IPS-15b (cell line): Measurements from ENCODE around the gene STAT5A.
"Not testable (repeated sequence)": the region's sequence is repeated elsewhere in the genome, so short reads cannot be mapped to it uniquely, and the experiment has no call there.

ENCODE experiments used
- H3K27me3 ChIP-seq: one replicate; pipeline ENCODE4 v1.6.1; 2013; ENCODE audit warnings: low read length; ENCODE audit not compliant: control insufficient read depth, insufficient read depth
- H3K36me3 ChIP-seq: one replicate; pipeline ENCODE4 v1.6.1; 2013; ENCODE audit warnings: low read length; ENCODE audit not compliant: control insufficient read depth, insufficient read depth
- H3K4me1 ChIP-seq: one replicate; pipeline ENCODE4 v1.6.1; 2013; ENCODE audit warnings: mild to moderate bottlenecking, low read length; ENCODE audit not compliant: control insufficient read depth, insufficient read depth
- H3K4me3 ChIP-seq: one replicate; pipeline ENCODE4 v1.5.1; 2013; ENCODE audit warnings: low read depth, low read length
- H3K9ac ChIP-seq: one replicate; pipeline ENCODE4 v1.6.1; 2013; ENCODE audit warnings: low read depth, mild to moderate bottlenecking, low read length
- H3K9me3 ChIP-seq: one replicate; pipeline ENCODE4 v1.6.1; 2013; ENCODE audit warnings: mild to moderate bottlenecking, low read length; ENCODE audit not compliant: control insufficient read depth, insufficient read depth

Gene STAT5A

GRCh38 chr17:42249681-42250446, 38.4 kb upstream of the STAT5A start:
- Histone ChIP-seq H3K9me3 (no peaks in the 10 kb centered on the region), H3K4me1 (peaks cover 9% of the 10 kb centered on the region), H3K36me3 (no peaks in the 10 kb centered on the region), H3K27me3 (no peaks in the 10 kb centered on the region), H3K9ac (no peak overlapping the region), H3K4me3 (no peak overlapping the region)

DNA sequence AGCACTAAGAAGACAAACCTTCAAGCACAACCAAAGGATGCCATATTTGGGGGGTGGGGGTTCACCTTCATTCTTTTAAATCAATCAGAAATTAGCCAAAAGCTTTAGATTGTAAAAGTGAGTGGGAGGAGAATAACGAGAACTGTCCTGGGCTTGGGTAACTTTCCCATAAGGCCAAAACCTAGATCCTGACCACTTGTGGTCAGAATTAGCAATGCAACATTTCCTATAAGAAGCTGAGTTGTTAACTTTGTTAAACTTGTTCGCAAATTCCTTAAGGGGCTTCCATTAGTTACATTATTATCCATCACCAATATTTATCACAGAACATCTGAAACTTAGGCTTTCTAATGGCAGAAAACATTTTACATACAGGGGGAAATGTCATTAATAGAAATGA, 37.2 kb upstream of the STAT5A start:
- Histone ChIP-seq H3K4me3 (no peak overlapping the region), H3K4me1 (peaks cover 9% of the 10 kb centered on the region), H3K9me3 (no peaks in the 10 kb centered on the region)

DNA sequence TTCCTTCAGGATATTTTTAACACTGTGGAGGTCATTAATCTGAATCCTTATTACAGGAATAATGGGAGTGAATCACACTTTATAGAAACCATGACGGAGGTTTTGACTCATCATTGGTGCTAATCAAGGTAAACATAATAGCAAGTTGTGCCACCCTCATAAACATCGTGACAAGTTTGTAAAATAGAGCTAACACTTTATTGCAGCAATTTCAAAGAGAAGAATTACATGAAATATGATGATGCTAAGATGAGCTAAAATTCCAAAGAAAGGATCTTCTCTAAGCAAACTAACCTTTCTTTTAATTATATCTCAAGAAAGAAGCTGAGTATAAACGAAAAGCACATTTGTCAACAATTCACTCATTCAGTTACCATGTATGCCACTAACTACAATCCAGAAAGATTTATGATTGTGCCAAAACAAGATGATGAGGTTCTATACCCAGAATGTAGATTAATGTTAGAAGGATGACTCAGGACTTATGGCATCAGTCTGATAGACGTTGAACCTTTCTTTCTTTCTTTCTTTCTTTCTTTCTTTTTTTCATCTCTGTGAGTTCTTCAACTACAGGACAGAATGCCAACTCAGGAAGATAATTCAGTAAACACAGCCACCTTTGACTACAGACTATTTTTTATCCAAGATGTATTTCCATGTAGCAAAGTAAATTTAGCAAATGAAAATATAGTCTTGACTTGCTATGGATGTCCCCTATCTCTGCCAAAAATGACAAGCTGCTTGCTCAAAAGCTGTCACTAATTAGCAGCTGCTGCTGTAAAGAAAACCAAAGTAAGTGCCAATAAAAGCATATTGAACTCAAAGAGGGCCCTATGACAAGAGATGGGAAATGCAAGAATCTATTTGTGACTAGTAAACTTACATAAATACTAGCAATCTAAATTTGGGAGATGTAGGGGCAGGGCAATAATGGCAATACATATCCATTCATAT, 35.4 kb upstream of the STAT5A start:
- no peaks in the 10 kb centered on the region for H3K36me3 ChIP-seq
- no peak overlapping the region for H3K9ac ChIP-seq
- H3K9me3 ChIP-seq = no peaks in the 10 kb centered on the region
- no peak overlapping the region for H3K4me3 ChIP-seq
- no peaks in the 10 kb centered on the region for H3K27me3 ChIP-seq
- peaks cover 9% of the 10 kb centered on the region for H3K4me1 ChIP-seq

More for the DNA sequence above, 37.2 kb upstream of the STAT5A start:
- Histone ChIP-seq H3K36me3 (no peaks in the 10 kb centered on the region), H3K27me3 (no peaks in the 10 kb centered on the region), H3K9ac (no peak overlapping the region)

DNA sequence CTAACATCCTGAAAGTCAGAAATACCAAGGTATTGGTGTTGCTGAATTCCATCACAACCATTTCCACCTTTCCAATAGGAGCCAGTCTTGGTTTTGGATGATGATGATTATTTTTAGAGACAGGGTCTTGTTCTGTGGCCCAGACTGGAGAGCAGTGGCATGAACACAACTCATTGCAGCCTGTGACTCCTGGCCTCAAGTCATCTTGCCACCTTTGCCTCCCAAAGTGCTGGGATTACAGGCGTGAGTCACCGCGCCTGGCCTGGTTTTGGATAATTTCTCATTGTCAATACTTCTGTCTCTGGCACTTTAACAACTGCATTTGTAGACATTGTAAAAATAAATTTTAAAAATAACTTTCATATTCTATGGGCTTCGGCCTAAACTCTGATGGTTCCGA, 34.7 kb upstream of the STAT5A start:
- H3K4me3 ChIP-seq = no peak overlapping the region
- no peaks in the 10 kb centered on the region for H3K36me3 ChIP-seq
- H3K9me3 ChIP-seq = no peaks in the 10 kb centered on the region
- no peaks in the 10 kb centered on the region for H3K27me3 ChIP-seq
- no peak overlapping the region for H3K9ac ChIP-seq
- peaks cover 9% of the 10 kb centered on the region for H3K4me1 ChIP-seq

- Histone ChIP-seq H3K27me3 (no peaks in the 10 kb centered on the region), H3K4me1 (peaks cover 5% of the 10 kb centered on the region), H3K9me3 (no peaks in the 10 kb centered on the region), H3K9ac (no peak overlapping the region), H3K36me3 (no peaks in the 10 kb centered on the region), H3K4me3 (no peak overlapping the region)
Observed at GRCh38 chr17:42255445-42255844, 32.9 kb upstream of the STAT5A start.

- Histone ChIP-seq H3K27me3 (no peaks in the 10 kb centered on the region), H3K9ac (no peak overlapping the region), H3K4me1 (no peaks in the 10 kb centered on the region), H3K9me3 (no peaks in the 10 kb centered on the region), H3K4me3 (no peak overlapping the region), H3K36me3 (no peaks in the 10 kb centered on the region)
Observed at GRCh38 chr17:42260318-42260717, 28.0 kb upstream of the STAT5A start.

DNA sequence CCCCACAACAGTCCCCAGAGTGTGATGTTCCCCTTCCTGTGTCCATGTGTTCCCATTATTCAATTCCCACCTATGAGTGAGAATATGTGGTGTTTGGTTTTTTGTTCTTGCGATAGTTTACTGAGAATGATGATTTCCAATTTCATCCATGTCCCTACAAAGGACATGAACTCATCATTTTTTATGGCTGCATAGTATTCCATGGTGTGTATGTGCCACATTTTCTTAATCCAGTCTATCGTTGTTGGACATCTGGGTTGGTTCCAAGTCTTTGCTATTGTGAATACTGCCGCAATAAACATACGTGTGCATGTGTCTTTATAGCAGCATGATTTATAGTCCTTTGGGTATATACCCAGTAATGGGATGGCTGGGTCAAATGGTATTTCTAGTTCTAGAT, 23.9 kb upstream of the STAT5A start:
- H3K4me1 ChIP-seq, H3K4me3 ChIP-seq, H3K9ac ChIP-seq, H3K27me3 ChIP-seq, H3K36me3 ChIP-seq, H3K9me3 ChIP-seq: not testable (repeated sequence)

DNA sequence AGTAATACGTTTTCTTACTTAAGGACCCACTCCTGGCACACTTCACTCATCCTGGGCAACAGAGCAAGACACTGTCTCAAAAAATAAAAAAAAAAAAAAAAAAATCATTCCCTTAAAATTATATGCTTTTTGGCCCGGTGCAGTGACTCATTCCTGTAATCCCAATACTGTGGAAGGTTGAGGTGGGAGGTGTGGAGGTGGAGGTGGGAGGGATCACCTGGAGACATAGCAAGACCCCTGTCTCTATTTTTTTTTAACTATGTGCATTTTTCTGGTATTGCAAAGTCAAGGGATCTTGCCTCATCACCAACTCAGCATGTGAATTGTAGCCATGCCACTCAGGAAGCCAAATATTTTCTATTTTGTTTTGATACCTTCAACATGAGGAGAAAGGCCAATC, 21.8 kb upstream of the STAT5A start:
- Histone ChIP-seq H3K27me3 (no peaks in the 10 kb centered on the region), H3K4me1 (no peaks in the 10 kb centered on the region), H3K9ac (no peak overlapping the region), H3K36me3 (no peaks in the 10 kb centered on the region), H3K4me3 (no peak overlapping the region), H3K9me3 (no peaks in the 10 kb centered on the region)

- H3K4me1 ChIP-seq = peaks cover 3% of the 10 kb centered on the region
Observed at GRCh38 chr17:42266918-42267766, 21.2 kb upstream of the STAT5A start.

GRCh38 chr17:42268236-42268635, 20.1 kb upstream of the STAT5A start:
- Histone ChIP-seq H3K4me3 (no peak overlapping the region), H3K36me3 (no peaks in the 10 kb centered on the region), H3K9ac (no peak overlapping the region), H3K27me3 (no peaks in the 10 kb centered on the region), H3K9me3 (no peaks in the 10 kb centered on the region), H3K4me1 (peaks cover 12% of the 10 kb centered on the region)

More at GRCh38 chr17:42266918-42267766, 21.2 kb upstream of the STAT5A start:
- H3K9me3 ChIP-seq = no peaks in the 10 kb centered on the region
- H3K27me3 ChIP-seq = no peaks in the 10 kb centered on the region
- no peaks in the 10 kb centered on the region for H3K36me3 ChIP-seq
- H3K9ac ChIP-seq = no peak overlapping the region
- H3K4me3 ChIP-seq = no peak overlapping the region

DNA sequence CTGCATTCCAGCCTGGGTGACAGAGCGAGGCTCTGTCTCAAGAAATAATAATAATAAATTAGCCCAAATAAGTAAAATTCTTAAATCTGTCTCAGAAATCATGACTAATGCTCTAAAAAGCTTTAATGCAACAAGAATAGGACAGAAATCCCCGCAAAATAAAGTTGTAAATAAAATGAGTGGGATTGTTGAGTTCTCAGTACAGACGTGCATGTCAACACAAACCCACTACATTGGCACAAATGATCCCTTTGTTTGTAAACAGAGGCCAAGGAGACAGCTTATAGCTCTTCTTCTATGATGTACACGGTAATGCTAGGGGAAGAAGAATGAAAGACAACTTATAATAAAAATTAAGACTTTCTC, 18.1 kb upstream of the STAT5A start:
- no peaks in the 10 kb centered on the region for H3K9me3 ChIP-seq
- H3K9ac ChIP-seq = no peak overlapping the region
- peaks cover 27% of the 10 kb centered on the region for H3K4me1 ChIP-seq

More for the DNA sequence above, 18.1 kb upstream of the STAT5A start:
- H3K36me3 ChIP-seq = no peaks in the 10 kb centered on the region
- H3K27me3 ChIP-seq = no peaks in the 10 kb centered on the region
- H3K4me3 ChIP-seq = no peak overlapping the region
